OCI-LY7 (cell line): ENCODE results near the gene TBC1D24. TPM values are rescaled to one million over a fixed set of nuclear protein-coding genes. Genes with fewer than 3 reads are reported as not detected.

Experiments used
- BruUV-seq: library from RNA; stranded (reverse); fragments of 400-500 nt; replicated peaks from 2 replicates; lab custom pipeline; 2021; lab: Mats Ljungman, UMichigan
- CTCF ChIA-PET: fragments of 300-600 bp; sonication (Branson Sonifier 250); formaldehyde crosslinking; loops from one replicate; lab custom pipeline; 2022; ENCODE audit warnings: antibody characterized with exemption; ENCODE audit not compliant: unreplicated experiment; lab: Charles Lee
- POLR2A ChIA-PET: fragments of 300-600 bp; sonication (Branson Sonifier 250); formaldehyde crosslinking; loops from one replicate; lab custom pipeline; 2022; ENCODE audit warnings: antibody characterized with exemption; lab: Charles Lee
- DNase-seq: peaks from one replicate; pipeline ENCODE4 v3.0.0-alpha.2; 2015; ENCODE audit warnings: low spot score
- H2AFZ ChIP-seq: fragments of 200-600 bp; sonication (generic), shearing (Covaris generic); 2 replicates; pipeline ENCODE4 v1.6.1; 2014; ENCODE audit warnings: mild to moderate bottlenecking, antibody characterized with exemption, low read length, moderate library complexity
- H3K27ac ChIP-seq: fragments of 200-600 bp; sonication (generic); 2 replicates; pipeline ENCODE4 v1.5.1; 2014; ENCODE audit warnings: mixed run types, low read depth, mild to moderate bottlenecking, moderate library complexity, low read length, inconsistent platforms; ENCODE audit not compliant: poor library complexity, severe bottlenecking
- H3K36me3 ChIP-seq: fragments of 200-600 bp; sonication (generic); 2 replicates; pipeline ENCODE4 v1.6.1; 2014; ENCODE audit warnings: mild to moderate bottlenecking, antibody characterized with exemption, low read length, moderate library complexity, mixed read lengths; ENCODE audit not compliant: insufficient read depth
- H3K4me1 ChIP-seq: fragments of 200-600 bp; sonication (generic); 2 replicates; pipeline ENCODE4 v1.5.1; 2014; ENCODE audit warnings: mild to moderate bottlenecking, low read length; ENCODE audit not compliant: insufficient read depth, poor library complexity, severe bottlenecking
- H3K4me2 ChIP-seq: fragments of 200-600 bp; sonication (generic); 2 replicates; pipeline ENCODE4 v1.6.1; 2014; ENCODE audit warnings: mild to moderate bottlenecking, low read length
- H3K4me3 ChIP-seq: fragments of 200-600 bp; sonication (generic); 2 replicates; pipeline ENCODE4 v1.5.1; 2014; ENCODE audit warnings: mild to moderate bottlenecking, low read depth, low read length; ENCODE audit not compliant: poor library complexity, severe bottlenecking
- H3K79me2 ChIP-seq: fragments of 200-600 bp; sonication (generic); 2 replicates; pipeline ENCODE4 v1.6.1; 2016; ENCODE audit warnings: low read depth, mild to moderate bottlenecking, low read length, moderate library complexity, mixed read lengths; ENCODE audit not compliant: insufficient read depth
- H3K9me2 ChIP-seq: fragments of 200-600 bp; sonication (generic); 2 replicates; pipeline ENCODE4 v1.6.1; 2016; ENCODE audit warnings: mild to moderate bottlenecking, low read length, mixed read lengths; ENCODE audit not compliant: insufficient read depth
- H3K9me3 ChIP-seq: fragments of 200-600 bp; sonication (generic); 2 replicates; pipeline ENCODE4 v1.6.1; 2014; ENCODE audit warnings: mild to moderate bottlenecking, mixed run types, low read length, mixed read lengths
- H4K20me1 ChIP-seq: fragments of 200-600 bp; sonication (generic); 2 replicates; pipeline ENCODE4 v1.6.1; 2014; ENCODE audit warnings: mild to moderate bottlenecking, antibody characterized with exemption, low read length, moderate library complexity, mixed read lengths; ENCODE audit not compliant: insufficient read depth
- EZH2phosphoT487 ChIP-seq: fragments of 200-600 bp; sonication (generic); IDR thresholded peaks from 2 replicates; pipeline ENCODE4 v1.6.1; 2018; ENCODE audit warnings: low read depth, borderline replicate concordance, mild to moderate bottlenecking, mixed run types, antibody characterized with exemption, low read length, moderate library complexity, mixed read lengths
- intact Hi-C: fragments of 100-400 bp; cut with micrococcal nuclease; formaldehyde crosslinking; loops from one replicate; pipeline ENCODE4 v1.10.0; 2022; ENCODE audit not compliant: unreplicated experiment
- total RNA-seq, 2 experiments: library from RNA; depleted of rRNA in 1 of 2; stranded (reverse); fragments of >200 nt in 1 of 2; shearing (Covaris generic) in 1 of 2; gene quantifications; 2 replicates each; pipeline ENCODE4 v1.2.3, GENCODE V29; 2014 to 2022
- TF ChIP-seq, protein P1 (sequence below): fragments of 200-600 bp; sonication (generic); conservative IDR thresholded peaks from 2 replicates; pipeline ENCODE4 v1.5.1; 2014; ENCODE audit warnings: mild to moderate bottlenecking, antibody characterized with exemption, low read length, moderate library complexity, mixed read lengths

TBC1D24 gene
- total RNA-seq, 2 experiments from 2014 or later, result 23.4 to 34.7 TPM

DNA sequence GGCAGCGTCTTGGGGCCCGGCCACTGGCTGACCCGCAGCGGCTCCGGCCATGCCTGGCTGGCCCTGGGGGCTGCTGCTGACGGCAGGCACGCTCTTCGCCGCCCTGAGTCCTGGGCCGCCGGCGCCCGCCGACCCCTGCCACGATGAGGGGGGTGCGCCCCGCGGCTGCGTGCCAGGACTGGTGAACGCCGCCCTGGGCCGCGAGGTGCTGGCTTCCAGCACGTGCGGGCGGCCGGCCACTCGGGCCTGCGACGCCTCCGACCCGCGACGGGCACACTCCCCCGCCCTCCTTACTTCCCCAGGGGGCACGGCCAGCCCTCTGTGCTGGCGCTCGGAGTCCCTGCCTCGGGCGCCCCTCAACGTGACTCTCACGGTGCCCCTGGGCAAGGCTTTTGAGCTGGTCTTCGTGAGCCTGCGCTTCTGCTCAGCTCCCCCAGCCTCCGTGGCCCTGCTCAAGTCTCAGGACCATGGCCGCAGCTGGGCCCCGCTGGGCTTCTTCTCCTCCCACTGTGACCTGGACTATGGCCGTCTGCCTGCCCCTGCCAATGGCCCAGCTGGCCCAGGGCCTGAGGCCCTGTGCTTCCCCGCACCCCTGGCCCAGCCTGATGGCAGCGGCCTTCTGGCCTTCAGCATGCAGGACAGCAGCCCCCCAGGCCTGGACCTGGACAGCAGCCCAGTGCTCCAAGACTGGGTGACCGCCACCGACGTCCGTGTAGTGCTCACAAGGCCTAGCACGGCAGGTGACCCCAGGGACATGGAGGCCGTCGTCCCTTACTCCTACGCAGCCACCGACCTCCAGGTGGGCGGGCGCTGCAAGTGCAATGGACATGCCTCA, 3.1 kb upstream of the TBC1D24 start:
- no TSS peak for BruUV-seq
- Histone ChIP-seq H3K36me3 (peaks cover 2% of the 10 kb centered on the region; the same call in 1 of the 2 replicates), H3K79me2 (peaks cover 13% of the 10 kb centered on the region; the same call in 1 of the 2 replicates), H3K9me3 (no peaks in the 10 kb centered on the region), H3K27ac (peak overlapping the region; percentile 89), H3K4me2 (peak overlapping the region; percentile 91), H3K9me2 (no peaks in the 10 kb centered on the region), H4K20me1 (peaks cover 9% of the 10 kb centered on the region; the same call in 1 of the 2 replicates), H3K4me1 (peaks cover 80% of the 10 kb centered on the region), H3K4me3 (peak overlapping the region; percentile 60), H2AFZ (no peak overlapping the region)
- DNase-seq, result no peak
- intact Hi-C loops, result no loop called here
- TF ChIP-seq, protein P1, sequence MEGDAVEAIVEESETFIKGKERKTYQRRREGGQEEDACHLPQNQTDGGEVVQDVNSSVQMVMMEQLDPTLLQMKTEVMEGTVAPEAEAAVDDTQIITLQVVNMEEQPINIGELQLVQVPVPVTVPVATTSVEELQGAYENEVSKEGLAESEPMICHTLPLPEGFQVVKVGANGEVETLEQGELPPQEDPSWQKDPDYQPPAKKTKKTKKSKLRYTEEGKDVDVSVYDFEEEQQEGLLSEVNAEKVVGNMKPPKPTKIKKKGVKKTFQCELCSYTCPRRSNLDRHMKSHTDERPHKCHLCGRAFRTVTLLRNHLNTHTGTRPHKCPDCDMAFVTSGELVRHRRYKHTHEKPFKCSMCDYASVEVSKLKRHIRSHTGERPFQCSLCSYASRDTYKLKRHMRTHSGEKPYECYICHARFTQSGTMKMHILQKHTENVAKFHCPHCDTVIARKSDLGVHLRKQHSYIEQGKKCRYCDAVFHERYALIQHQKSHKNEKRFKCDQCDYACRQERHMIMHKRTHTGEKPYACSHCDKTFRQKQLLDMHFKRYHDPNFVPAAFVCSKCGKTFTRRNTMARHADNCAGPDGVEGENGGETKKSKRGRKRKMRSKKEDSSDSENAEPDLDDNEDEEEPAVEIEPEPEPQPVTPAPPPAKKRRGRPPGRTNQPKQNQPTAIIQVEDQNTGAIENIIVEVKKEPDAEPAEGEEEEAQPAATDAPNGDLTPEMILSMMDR, result no peak
- TF ChIP-seq EZH2phosphoT487, result no peak
- POLR2A ChIA-PET, result interaction anchor here (1.9 kb wide), 1 partner anchor 12 kb away, joined by 11 read pairs; the partner anchor contains the start of gene TEDC2
- CTCF ChIA-PET, result no interaction called here

DNA sequence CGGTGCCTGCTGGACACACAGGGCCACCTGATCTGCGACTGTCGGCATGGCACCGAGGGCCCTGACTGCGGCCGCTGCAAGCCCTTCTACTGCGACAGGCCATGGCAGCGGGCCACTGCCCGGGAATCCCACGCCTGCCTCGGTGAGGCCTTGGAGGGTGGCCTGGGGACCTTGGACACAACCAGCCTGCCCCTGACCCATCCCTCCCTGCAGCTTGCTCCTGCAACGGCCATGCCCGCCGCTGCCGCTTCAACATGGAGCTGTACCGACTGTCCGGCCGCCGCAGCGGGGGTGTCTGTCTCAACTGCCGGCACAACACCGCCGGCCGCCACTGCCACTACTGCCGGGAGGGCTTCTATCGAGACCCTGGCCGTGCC, 2.5 kb upstream of the TBC1D24 start:
- ChIA-PET CTCF (no interaction called here), POLR2A (no interaction called here)
- no peaks in the 10 kb centered on the region for H3K9me3 ChIP-seq
- TF ChIP-seq, protein P1, result no peak
- no peak for TF ChIP-seq EZH2phosphoT487
- H3K4me2 ChIP-seq, result peak overlapping the region; percentile 91
- intact Hi-C loops, result no loop called here
- no peaks in the 10 kb centered on the region for H3K9me2 ChIP-seq
- H3K4me3 ChIP-seq, result peak overlapping the region; percentile 92
- DNase-seq, result no peak
- H4K20me1 ChIP-seq, result peaks cover 9% of the 10 kb centered on the region; the same call in 1 of the 2 replicates
- H2AFZ ChIP-seq, result no peak overlapping the region
- peaks cover 74% of the 10 kb centered on the region for H3K4me1 ChIP-seq
- peaks cover 13% of the 10 kb centered on the region; the same call in 1 of the 2 replicates for H3K79me2 ChIP-seq
- H3K36me3 ChIP-seq, result peaks cover 7% of the 10 kb centered on the region; the same call in 1 of the 2 replicates
- BruUV-seq, result no TSS peak
- no peak overlapping the region for H3K27ac ChIP-seq
